GM12872 (cell line): ENCODE measurements around the gene IMPDH1.

Source experiments
- CTCF ChIP-seq: IDR thresholded peaks from 3 replicates; pipeline ENCODE4 v1.5.1; 2011; ENCODE audit warnings: low read depth, mild to moderate bottlenecking, low read length, moderate library complexity; ENCODE audit not compliant: insufficient read depth

IMPDH1 gene

GRCh38 chr7:128421384-128421783 lies 11.6 kb upstream of the IMPDH1 start:
- no peak for TF ChIP-seq CTCF

- no peak for TF ChIP-seq CTCF
Observed at GRCh38 chr7:128420773-128421172, 11.0 kb upstream of the IMPDH1 start.

GRCh38 chr7:128419257-128419656 lies 9.5 kb upstream of the IMPDH1 start:
- TF ChIP-seq CTCF = no peak

GRCh38 chr7:128417071-128417470 lies 7.3 kb upstream of the IMPDH1 start:
- no peak for TF ChIP-seq CTCF

- no peak for TF ChIP-seq CTCF
Observed at GRCh38 chr7:128415217-128415785, 5.5 kb upstream of the IMPDH1 start.

- no peak for TF ChIP-seq CTCF
Observed at GRCh38 chr7:128410451-128410753, 620 bp upstream of the IMPDH1 start.

GRCh38 chr7:128408709-128409595 lies 830 bp downstream of the IMPDH1 start:
- no peak for TF ChIP-seq CTCF
